Stimulated activated CD4-positive, alpha-beta T cell treated with anti-CD3 and anti-CD28 coated beads, Interleukin-15, amount 100 ng/mL, for 1 hour (primary cell): ENCODE measurements around the gene PRPF40B.
"Not testable (repeated sequence)": the region's sequence is repeated elsewhere in the genome, so short reads cannot be mapped to it uniquely, and the experiment has no call there.

Experiments used
- DNase-seq, 2 donors: peaks; one replicate each; pipeline ENCODE4 v3.0.0-alpha.2; 2020; ENCODE audit warnings: low read depth in 1 of 2, low spot score in 1 of 2

PRPF40B gene

GRCh38 chr12:49609059-49609874, 14.1 kb upstream of the PRPF40B start:
- DNase-seq = no peak

- no peak for DNase-seq
These were observed 13.5 kb upstream of the PRPF40B start for GRCh38 chr12:49609875-49610154.

- DNase-seq = not testable (repeated sequence)
These were observed 12.6 kb upstream of the PRPF40B start for GRCh38 chr12:49610785-49611184.

GRCh38 chr12:49612210-49612609, 11.2 kb upstream of the PRPF40B start:
- no peak for DNase-seq

- no peak for DNase-seq
These were observed 7.6 kb upstream of the PRPF40B start for GRCh38 chr12:49615725-49616124.

GRCh38 chr12:49616533-49617219, 6.7 kb upstream of the PRPF40B start:
- DNase-seq = no peak

- no peak for DNase-seq
These were observed 4.8 kb upstream of the PRPF40B start for GRCh38 chr12:49618576-49618975.

GRCh38 chr12:49619286-49619685, 4.1 kb upstream of the PRPF40B start:
- no peak for DNase-seq

- DNase-seq = no peak
These were observed 1.5 kb upstream of the PRPF40B start for GRCh38 chr12:49621651-49622500.

- DNase-seq = peak in 1 of 2 donors; percentile 16
These were observed 740 bp upstream of the PRPF40B start for GRCh38 chr12:49622501-49623141.

- no peak for DNase-seq
These were observed 1.7 kb downstream of the PRPF40B start for GRCh38 chr12:49624921-49625577.

- no peak for DNase-seq
These were observed 2.9 kb downstream of the PRPF40B start for GRCh38 chr12:49626169-49626835.

- no peak for DNase-seq
These were observed 3.5 kb downstream of the PRPF40B start for GRCh38 chr12:49626836-49627235.

- DNase-seq = no peak
These were observed 4.5 kb downstream of the PRPF40B start for GRCh38 chr12:49627752-49628360.

- no peak for DNase-seq
These were observed 8.1 kb downstream of the PRPF40B start for GRCh38 chr12:49631336-49631907.

GRCh38 chr12:49632401-49632800, 9.0 kb downstream of the PRPF40B start:
- no peak for DNase-seq

- DNase-seq = no peak
These were observed 9.8 kb downstream of the PRPF40B start for GRCh38 chr12:49632986-49633702.

GRCh38 chr12:49633703-49634345, 10.5 kb downstream of the PRPF40B start:
- DNase-seq = no peak
